Femur (tissue), 1 donor: ENCODE data around the gene CADPS.
"Not testable (repeated sequence)": the region's sequence is repeated elsewhere in the genome, so short reads cannot be mapped to it uniquely, and the experiment has no call there.

ENCODE experiments used
- DNase-seq: peaks from one replicate; pipeline ENCODE4 v3.0.0-alpha.2; 2017

The CADPS gene

GRCh38 chr3:62585861-62586260, 289.4 kb downstream of the CADPS start:
- no peak for DNase-seq

DNA sequence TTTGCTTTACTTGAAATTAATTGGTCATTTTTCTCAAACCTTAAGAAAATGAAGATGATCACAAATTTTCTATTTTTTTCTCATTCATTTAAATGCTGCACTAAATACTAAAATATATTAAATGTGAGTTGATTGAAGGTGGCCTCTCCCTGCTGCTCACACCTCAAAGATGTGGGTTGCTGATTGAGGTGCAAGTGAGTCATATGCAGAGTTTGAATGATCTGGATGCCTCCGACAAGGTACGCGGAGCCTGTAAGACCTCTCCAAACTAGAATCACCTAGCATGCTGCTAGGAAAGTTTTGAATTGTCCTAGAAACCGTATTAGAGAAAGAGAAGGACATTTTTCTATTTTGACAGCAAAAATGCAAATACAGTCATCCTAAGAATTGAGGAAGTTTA, 290.6 kb downstream of the CADPS start:
- DNase-seq, result no peak

- DNase-seq, result no peak
Observed at GRCh38 chr3:62582495-62583172, 292.6 kb downstream of the CADPS start.

- not testable (repeated sequence) for DNase-seq
Observed at GRCh38 chr3:62580485-62580884, 294.7 kb downstream of the CADPS start.

GRCh38 chr3:62577153-62577552, 298.1 kb downstream of the CADPS start:
- no peak for DNase-seq

- DNase-seq, result no peak
Observed at GRCh38 chr3:62574266-62574898, 300.8 kb downstream of the CADPS start.

DNA sequence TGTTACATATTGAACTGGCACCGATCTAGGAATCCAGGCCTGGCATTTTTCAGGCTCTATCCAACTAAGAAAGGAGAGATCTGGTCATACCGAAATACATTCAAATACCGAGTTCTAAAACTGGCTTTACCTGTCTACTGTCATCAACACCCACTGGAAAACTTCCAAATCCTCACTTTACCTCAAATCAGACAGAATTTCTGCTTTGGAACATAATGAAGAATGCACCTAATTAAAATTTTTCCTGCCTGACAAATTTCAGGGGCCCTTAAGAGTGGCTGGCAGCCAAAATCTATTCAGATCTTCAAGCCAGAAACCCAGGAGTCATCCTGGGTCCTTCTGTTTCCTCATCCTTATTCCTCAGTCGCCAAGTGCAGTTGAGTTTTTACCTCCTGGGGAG, 303.3 kb downstream of the CADPS start:
- no peak for DNase-seq

DNA sequence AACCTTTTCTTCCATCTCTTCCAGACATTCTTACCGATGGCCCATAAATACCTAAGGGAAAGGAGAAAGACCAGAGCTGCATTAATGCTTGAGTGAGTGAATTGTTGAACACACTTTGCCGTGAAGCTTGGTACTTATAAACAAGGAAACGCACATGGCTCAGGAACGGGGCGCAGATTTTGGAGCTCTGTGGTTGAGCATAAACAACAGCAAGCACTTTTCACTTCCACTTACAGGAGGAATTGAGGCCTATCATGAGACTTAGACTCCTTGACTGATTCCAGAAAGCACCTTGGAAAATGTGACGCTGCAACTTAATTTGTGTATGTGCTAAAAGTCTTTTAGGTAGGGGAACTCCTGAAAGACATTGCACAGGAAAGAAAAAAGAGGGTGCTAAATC, 304.3 kb downstream of the CADPS start:
- no peak for DNase-seq

DNA sequence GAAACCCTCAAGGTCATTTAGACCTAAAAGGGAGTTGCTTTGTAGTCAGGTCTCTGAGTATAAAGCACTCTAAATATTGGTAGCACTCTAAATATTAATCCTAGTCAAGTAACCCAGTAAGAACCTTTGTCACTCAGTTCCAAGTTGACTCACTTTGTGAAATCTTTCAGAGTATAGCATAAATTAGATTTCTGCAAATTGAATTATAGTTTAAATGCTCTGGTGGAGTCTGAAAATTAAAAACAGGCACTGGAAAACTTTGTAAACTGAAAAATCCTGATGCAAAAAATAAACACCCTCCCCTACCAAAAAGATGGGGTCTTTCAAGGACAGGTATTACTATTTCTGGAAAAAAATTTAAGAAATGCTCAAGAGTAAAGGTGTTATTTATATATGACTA, 305.6 kb downstream of the CADPS start:
- DNase-seq, result no peak

GRCh38 chr3:62567097-62568021, 307.9 kb downstream of the CADPS start:
- DNase-seq, result no peak

GRCh38 chr3:62566022-62566557, 309.1 kb downstream of the CADPS start:
- no peak for DNase-seq

DNA sequence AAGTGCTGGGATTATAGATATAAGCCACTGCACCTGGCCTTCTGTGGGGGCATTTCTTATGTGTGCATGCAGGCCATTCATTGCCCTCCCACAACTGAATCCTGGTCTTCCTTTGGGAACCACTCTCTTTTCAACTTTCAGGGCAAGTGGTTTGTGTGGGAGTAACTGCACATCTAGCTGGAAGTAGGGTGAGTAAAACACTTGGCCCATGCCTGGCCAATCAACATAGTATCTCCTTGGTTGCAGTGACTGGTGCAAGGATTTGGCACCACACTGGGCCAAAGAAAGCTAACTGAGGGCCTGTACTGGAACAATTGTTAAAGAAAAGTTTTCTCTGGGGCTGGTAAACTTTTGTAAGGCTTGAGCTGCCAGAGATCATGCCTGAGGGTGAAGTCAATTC, 312.6 kb downstream of the CADPS start:
- DNase-seq, result no peak

DNA sequence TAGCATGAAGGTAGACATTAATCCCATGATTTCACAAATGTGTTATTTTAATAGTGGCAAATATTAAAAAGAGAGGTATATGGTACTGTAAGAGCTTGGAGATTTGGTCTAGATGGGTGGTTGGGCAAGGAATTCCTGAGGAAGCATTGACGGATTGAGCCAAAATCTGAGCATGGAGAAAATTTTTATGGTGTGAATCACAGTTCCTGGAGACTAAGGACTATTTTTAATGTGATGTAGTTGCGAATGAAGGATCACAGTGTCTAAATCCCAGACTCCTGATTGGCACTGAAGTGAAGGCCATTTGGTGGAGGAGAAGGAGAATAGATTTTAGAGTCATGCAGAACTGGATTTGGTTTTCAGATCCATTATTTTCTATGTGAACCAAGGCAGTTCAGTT, 313.2 kb downstream of the CADPS start:
- DNase-seq, result no peak

DNA sequence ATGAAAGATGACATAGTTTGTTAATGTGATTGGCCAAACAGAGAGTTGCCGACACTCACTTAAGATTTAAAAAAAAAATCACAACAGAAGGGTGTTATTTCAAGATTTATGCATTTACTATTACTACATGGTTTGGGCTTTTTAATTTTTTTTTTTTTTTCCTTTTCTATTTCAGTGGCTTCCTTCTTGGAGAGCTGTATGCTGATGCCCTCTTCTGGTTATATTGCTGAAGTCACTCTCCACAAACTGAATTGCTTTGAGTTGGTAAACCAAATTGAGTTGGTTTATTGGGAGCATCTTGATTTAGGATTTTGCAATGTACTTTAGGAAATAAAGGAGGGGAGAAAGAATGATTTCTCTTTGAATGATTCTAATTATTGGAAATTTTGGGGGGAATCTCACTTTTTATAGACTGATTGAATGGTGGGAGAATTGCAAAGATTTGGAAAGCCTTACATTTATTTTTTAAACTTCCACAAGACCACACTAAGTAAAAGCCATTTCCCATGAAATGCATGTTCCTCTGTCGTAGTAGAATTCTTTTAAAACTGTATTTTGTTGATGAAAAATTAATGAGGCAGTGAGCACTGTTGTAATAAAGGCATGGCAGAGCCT, 315.3 kb downstream of the CADPS start:
- DNase-seq, result no peak

DNA sequence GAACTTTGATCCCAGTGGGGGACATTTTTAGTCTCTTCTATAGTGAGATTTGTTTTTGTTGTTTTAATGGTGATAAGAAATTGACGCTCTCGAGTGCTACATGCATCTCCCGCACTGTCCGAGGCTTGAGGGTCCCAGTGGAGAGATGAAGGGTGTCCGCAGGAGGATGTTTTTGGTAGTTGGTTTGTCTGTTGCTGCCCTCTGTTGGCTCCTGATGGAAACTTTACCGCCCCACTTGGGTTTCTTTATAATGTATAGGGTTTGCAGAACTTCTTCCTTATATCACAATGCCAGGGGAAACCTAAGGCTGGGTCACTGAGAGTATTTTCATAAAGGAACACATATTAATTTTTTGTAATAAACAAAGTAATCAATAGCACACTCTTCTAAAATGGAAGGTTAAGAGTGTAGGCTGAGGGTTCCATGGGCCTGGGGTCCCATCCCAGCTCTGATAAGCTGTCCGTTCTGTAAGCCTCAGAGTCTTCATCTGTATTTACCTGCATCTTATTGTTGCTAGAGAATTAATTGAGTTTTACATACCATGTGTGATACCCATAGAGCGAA, 316.6 kb downstream of the CADPS start:
- DNase-seq, result no peak

- DNase-seq, result no peak
Observed at GRCh38 chr3:62557983-62558382, 317.2 kb downstream of the CADPS start.

GRCh38 chr3:62557450-62557849, 317.8 kb downstream of the CADPS start:
- DNase-seq, result no peak

- DNase-seq, result no peak
Observed at GRCh38 chr3:62556121-62556815, 318.9 kb downstream of the CADPS start.

GRCh38 chr3:62554264-62554799, 320.9 kb downstream of the CADPS start:
- no peak for DNase-seq

DNA sequence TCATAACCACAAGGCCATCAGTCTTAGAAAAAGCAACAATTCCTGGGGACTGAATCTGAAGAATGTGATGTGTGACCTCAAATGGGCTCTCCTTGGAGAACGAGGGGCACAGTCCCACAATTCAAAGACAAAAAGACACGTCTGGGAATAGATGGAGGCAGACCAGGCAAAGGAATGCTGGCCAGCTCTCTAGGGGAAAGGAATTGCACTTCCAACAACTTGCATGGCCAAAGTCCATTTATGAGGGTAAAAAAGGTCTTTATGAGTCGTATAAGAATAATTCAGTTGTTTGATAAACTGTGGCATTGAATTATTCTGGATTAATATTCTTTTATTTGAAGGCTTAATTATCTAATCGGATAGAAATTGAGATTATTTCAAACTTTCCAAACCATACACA, 321.4 kb downstream of the CADPS start:
- DNase-seq, result no peak

DNA sequence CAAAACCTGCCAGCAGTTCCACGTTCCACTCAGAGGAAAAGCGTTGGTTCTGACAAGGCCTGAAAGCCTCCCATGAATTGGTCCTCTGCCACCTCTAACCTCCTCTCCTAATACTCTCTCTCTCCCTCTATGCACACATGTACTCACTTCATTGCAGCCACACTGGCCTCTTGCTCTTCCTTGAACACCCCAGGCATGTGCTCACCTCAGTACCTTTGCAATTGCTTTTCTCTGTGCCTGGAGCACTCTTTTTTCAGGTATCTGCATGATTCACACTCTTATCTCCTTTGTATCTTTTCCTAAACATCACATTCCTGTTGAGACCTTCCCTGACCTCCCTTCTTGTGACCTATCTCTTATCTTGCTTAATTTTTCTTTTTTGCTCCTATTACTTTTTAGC, 323.7 kb downstream of the CADPS start:
- no peak for DNase-seq

DNA sequence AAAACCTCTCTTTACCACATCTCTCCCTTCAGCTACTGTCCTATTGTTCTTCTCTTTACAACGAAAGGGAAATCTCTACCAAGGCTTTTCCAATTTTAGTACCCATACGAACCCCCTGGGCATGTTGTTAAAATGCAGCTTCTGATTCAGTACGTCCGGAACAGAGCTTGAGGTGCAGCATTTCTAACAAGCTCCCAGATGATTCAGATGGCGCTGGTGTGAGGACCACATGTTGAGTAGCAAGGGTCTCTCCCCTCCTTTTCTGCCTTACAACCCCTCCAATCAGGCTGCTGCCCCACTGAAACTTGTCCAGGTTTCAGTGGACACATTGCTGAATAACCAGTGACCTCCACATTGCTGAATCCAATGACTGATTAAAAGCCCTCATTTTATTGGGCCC, 324.8 kb downstream of the CADPS start:
- DNase-seq, result no peak
